Measurements from ENCODE around the gene CPD.

The CPD gene

GRCh38 chr17:30357476-30357875 is 21.3 kb upstream of the CPD start:
- no peak for DNase-seq

DNA sequence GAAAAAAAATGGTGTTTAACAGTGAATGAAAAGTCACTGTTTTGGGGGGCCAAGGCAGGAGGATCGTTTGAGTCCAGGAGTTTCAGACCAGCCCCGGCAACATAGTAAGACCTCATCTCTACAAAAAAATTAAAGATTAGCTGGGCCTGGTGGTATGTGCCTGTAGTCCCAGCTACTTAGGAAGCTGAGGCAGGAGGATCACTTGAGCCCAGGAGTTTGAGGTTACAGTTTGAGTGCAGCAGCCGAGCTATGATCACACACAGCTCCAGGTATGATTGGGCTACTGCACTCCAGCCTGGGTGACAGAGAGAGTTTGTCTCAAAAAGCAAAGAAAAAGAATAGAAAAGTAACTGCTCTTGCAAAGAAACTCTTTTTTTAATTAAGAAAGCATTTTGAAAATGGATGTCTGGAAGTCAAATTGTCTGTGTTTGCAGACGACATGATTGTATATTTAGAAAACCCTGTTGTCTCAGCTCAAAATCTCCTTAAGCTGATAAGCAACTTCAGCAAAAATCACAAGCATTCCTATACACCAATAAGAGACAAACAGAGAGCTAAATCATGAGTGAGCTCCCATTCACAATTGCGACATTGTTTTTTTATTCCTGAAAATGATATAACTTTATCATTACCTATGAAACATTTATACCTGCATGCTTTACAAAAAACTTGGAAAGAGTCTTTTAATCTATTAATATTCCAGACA is 20.5 kb upstream of the CPD start:
- no peak for DNase-seq

DNA sequence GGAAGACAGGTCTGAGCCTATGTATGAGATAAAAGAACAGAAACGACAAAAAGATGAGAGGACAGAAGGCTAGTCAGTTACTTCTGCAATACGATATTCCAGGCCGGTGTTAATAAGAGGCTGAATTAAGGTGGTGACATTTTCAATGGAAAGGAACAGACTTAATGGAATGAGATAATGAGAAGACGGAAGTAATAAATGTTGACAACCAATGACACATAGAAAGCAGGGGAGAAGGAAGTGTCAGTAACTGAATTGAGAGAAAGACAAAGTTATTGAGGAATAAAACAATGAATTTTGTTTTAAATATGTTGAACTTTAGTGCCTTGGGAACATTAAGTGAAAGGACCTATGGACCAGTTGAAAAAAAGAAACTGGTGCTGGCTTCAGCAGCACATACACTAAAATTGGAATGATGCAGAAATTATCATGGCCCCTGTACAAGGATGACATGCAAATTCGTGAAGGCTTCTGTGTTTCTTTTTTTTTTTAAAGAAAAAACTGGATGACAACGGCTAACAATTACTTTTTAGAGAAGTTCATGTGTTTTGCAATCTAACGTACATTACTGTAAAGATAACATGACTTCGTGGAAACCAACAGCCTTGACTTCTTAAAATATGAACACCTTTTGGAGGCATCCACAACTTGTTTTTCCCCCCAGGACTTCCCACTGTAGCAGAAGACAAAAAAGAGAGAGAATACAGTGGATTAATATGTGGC is 18.5 kb upstream of the CPD start:
- DNase-seq, result no peak

GRCh38 chr17:30361766-30362279 is 16.9 kb upstream of the CPD start:
- DNase-seq, result no peak

- DNase-seq, result peak; percentile 53
Observed at GRCh38 chr17:30363715-30364202, 15.0 kb upstream of the CPD start.

DNA sequence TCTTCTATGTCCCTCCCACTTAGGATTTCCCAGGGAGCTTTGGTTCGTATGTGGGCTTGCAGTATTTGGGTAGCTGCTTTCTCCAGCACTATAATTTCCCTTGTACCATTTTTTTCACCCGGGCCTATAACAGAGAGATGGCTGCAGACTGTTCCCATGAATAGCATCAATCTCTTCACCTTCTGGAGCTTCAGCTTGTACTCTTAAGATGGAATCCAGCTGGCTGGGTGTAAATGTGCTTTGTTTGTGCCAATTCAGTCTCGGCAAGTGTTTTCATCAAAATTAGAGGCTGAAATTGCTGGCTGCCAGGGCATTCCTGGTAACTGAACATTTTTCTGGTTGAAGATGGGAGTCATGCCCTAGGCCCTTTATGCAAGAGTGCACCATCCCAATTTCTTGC is 12.2 kb upstream of the CPD start:
- no peak for DNase-seq

GRCh38 chr17:30368912-30369720 is 9.6 kb upstream of the CPD start:
- no peak for DNase-seq

DNA sequence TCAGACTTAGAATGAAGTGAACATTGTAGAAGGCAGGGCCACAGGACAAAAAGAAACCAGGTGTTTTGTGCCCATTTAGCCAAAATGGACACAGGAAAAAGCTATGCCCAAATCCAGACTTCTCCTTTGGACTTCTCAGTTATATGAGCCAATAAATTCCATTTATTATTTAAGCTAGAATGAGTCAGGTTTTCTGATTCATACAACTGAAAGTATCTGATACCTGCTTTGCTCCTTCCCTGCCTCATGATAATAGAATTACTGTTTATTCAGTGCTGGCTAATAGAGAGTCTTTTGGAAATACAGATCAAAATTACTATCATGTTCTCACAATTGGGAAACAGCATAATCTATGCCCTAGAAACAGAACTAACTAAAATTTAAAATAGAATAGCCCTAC is 8.7 kb upstream of the CPD start:
- no peak for DNase-seq

DNA sequence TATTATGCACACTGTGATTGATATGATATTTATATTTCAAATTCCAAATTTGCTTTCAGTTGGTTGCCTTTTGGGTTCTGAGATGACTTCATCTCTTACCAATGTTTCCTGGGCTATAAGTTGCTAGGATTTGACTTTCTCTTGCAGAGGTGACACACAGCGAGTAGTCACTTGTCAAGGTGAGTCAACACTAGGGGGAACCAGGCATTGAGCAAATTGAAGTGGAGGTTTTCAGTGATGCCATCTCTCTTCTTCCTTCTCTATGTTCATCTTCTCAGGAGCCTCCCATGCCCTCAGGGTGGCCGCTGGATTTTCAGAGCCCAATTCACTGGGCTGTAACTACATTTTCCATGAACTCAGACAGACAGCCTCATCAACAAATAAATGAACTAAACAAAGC is 6.0 kb upstream of the CPD start:
- peak; percentile 33 for DNase-seq

DNA sequence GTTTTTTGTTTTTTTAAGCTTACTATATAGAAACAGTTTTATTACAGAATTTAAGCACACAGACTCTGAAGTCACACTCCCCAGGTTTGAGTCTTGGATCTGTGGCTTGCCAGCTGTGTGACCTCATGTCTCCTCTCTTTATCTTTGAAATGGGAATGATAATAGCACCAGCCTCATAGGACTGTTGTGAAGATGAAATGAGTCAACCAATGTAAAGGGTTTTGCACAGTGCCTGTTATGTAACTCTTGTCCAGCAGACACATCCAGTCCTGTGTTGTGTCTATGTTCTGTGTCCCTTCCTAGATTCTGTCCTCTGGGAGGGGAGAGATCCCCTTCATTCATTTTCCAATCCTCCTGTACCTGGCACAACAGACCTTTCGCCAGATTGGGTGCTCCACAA is 3.1 kb upstream of the CPD start:
- no peak for DNase-seq

- DNase-seq, result peak; percentile 86
Observed at GRCh38 chr17:30376621-30377452, 1.9 kb upstream of the CPD start.

DNA sequence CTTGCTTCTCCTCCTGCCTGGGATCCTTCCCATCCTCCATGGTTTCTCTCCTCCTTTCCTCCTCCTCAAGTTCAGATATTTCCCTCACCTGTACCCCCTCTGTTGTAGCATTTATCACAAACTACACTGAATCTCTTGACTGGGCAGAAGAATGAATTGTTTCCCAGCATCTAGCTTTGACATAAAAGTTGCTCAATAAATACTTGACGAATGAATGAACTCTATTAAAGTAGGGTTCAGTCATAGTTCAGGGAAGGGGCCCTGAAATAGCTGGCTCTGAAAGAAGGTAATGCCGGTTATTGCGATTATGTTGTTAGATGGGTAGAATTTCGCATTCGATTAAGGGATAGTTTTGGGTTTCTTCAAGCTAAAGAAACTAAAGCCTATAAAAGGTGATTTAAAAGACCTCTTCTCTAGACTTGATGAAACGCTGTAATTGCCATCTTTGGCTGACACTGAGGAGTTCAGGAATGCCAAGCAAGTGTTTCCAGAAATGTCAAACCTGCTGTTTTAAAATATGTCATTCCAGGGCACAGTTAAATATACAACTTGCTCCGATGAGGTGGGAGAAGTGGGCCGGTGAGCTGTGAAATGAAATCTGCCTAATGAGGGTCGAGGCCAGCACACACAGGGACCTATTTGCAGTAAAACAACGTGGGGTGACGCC is 1.0 kb upstream of the CPD start:
- peak; percentile 7 for DNase-seq

GRCh38 chr17:30378241-30378824 is 394 bp upstream of the CPD start:
- no peak for DNase-seq

DNA sequence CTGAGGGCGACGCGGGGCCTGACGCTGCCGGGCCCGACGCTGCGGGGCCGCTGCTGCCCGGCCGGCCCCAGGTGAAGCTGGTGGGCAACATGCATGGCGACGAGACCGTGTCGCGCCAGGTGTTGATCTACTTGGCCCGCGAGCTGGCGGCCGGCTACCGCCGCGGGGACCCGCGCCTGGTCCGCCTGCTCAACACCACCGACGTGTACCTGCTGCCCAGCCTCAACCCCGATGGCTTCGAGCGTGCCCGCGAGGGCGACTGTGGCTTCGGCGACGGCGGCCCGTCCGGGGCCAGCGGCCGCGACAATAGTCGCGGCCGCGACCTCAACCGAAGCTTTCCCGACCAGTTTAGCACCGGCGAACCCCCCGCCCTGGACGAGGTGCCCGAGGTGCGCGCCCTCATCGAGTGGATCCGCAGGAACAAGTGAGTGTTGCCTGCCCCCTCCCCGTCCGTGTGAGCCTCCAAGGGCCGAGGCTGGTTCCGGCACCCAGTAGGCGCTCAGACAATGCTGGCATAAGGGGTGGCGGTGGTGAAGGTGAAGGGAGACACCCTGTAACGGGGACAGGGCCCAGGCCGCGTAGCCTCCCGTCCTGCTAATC is 676 bp downstream of the CPD start:
- DNase-seq, result no peak

GRCh38 chr17:30379903-30380381 is 1.2 kb downstream of the CPD start:
- no peak for DNase-seq

DNA sequence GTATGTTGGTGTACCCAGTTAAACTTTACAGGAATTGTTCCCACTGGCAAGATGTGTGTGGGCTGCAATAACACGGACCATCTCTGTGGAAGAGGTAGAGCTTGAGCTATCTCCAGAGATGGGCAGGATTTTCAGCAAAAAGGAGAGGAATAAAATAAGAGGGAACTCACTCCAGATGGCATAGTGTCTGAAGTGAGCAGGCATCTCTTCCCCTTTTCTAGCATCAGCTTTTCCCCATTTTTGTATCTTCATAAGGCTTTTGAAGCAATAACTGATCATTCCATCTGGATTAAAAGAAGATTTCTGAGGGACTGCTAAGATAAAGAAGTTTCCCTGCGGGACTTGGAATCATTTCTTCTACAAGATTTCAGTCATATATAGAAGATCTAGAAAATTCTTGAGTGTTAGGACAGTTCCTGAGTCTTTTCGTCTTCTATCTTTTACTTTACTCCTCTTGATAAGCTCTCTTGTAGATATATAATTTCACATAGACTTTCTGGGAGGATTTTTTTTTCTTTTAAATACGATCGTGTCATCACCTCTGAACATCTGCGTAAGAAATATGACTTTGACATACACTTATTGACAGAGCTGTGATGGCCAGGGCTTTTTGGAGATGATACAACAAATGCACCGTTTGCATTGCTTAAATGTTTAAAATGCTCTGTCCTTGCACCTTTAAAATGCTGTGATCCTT is 2.1 kb downstream of the CPD start:
- DNase-seq, result no peak

DNA sequence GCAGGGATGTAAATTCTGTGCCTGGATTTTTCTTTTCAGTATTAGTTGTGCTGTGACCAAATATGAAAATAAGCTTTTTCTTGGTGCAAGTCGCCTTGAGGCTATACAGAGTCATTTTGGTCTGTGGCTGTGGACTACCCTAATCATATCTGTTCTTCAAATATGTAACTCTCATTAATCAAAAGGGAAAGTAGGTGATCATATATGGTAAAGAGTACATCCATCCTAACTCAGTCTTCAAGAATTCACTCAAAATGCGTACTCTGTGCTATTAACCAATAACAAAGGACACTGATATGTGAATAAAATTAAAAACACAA is 2.6 kb downstream of the CPD start:
- DNase-seq, result no peak

- no peak for DNase-seq
Observed at GRCh38 chr17:30382345-30382744, 3.6 kb downstream of the CPD start.

DNA sequence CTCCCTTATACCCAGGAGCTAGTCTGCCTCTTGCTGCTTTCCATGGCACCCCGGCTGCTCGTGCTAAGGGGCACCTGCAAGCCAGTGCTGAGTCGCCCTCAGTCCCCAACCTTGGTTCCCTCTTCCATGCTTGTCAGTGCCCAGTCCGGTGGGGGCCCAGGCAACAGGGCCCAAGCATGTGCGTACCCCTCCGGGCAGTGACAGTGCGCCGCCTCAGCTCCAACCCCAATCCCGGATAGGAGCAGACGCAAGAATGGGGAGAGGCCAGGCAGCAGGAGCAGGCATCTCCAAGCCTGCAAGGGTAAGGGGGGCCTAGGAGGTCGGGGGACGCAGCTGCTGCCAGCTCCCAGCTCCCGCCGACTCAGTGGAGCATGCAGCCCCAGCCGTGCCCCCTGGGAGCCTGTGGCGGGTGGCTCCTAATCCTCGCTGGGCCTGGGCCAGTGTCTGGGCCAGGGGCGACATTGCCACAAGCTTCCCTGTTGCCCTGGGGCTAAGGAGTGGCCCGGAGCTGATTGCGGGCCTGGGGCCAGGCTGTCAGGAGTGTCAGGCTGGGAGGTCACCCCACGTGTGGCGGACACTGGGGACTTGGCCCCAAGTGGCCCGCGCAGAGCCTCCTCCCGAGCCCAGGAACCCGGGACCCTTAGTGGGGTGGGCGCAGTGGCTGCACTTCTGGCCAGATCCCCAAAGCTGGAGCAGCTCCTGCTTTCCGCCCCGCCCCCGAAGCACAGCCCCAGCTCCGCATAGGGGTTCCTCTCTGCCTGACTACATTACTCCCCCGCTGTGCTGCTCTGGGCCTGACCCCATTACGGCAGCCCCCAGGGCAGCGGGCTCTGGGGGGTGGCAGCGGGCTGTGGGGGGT is 9.8 kb downstream of the CPD start:
- DNase-seq, result no peak
